SU-DHL-6 (cell line): ENCODE results near the gene IFI44.

ENCODE experiments used
- EZH2phosphoT487 ChIP-seq: fragments of 200-600 bp; sonication (generic), shearing (Covaris generic); conservative IDR thresholded peaks from 2 replicates; pipeline ENCODE4 v1.6.1; 2018; ENCODE audit warnings: mild to moderate bottlenecking, antibody characterized with exemption, low read length, moderate library complexity, mixed read lengths
- TF ChIP-seq, protein P1 (sequence below): fragments of 200-600 bp; sonication (generic); IDR thresholded peaks from one replicate; pipeline ENCODE4 v1.5.1; 2017; ENCODE audit warnings: antibody characterized with exemption, mild to moderate bottlenecking, low read length, moderate library complexity; ENCODE audit not compliant: insufficient read depth, poor library complexity, severe bottlenecking

DNA sequence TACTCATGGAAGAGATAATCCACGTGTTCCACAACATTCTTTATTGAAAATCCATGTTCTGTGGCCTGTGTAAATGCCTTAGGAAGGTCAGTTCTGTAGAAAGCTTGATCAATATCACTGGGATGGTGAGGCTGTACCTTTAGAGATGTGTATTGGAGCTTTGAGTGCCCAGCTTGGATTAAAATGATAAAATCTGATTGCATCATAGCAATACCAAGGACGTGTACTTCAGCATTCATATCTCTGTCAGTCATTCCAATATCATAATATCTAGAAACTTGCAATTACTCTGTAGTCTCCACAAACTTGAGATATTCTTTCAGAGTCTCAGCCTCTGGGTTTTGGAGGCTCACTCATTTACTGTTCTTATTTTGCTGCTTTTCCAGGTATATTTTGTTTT lies 31.6 kb downstream of the IFI44 start:
- TF ChIP-seq, protein P1, sequence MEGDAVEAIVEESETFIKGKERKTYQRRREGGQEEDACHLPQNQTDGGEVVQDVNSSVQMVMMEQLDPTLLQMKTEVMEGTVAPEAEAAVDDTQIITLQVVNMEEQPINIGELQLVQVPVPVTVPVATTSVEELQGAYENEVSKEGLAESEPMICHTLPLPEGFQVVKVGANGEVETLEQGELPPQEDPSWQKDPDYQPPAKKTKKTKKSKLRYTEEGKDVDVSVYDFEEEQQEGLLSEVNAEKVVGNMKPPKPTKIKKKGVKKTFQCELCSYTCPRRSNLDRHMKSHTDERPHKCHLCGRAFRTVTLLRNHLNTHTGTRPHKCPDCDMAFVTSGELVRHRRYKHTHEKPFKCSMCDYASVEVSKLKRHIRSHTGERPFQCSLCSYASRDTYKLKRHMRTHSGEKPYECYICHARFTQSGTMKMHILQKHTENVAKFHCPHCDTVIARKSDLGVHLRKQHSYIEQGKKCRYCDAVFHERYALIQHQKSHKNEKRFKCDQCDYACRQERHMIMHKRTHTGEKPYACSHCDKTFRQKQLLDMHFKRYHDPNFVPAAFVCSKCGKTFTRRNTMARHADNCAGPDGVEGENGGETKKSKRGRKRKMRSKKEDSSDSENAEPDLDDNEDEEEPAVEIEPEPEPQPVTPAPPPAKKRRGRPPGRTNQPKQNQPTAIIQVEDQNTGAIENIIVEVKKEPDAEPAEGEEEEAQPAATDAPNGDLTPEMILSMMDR, result no peak
- TF ChIP-seq EZH2phosphoT487, result no peak
